SW480 (cell line): ENCODE measurements around the gene MOCS3.

Source experiments
- DNase-seq: peaks from one replicate; pipeline ENCODE4 v3.0.0-alpha.2; 2016; ENCODE audit warnings: low spot score

Gene MOCS3, protein sequence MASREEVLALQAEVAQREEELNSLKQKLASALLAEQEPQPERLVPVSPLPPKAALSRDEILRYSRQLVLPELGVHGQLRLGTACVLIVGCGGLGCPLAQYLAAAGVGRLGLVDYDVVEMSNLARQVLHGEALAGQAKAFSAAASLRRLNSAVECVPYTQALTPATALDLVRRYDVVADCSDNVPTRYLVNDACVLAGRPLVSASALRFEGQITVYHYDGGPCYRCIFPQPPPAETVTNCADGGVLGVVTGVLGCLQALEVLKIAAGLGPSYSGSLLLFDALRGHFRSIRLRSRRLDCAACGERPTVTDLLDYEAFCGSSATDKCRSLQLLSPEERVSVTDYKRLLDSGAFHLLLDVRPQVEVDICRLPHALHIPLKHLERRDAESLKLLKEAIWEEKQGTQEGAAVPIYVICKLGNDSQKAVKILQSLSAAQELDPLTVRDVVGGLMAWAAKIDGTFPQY

DNA sequence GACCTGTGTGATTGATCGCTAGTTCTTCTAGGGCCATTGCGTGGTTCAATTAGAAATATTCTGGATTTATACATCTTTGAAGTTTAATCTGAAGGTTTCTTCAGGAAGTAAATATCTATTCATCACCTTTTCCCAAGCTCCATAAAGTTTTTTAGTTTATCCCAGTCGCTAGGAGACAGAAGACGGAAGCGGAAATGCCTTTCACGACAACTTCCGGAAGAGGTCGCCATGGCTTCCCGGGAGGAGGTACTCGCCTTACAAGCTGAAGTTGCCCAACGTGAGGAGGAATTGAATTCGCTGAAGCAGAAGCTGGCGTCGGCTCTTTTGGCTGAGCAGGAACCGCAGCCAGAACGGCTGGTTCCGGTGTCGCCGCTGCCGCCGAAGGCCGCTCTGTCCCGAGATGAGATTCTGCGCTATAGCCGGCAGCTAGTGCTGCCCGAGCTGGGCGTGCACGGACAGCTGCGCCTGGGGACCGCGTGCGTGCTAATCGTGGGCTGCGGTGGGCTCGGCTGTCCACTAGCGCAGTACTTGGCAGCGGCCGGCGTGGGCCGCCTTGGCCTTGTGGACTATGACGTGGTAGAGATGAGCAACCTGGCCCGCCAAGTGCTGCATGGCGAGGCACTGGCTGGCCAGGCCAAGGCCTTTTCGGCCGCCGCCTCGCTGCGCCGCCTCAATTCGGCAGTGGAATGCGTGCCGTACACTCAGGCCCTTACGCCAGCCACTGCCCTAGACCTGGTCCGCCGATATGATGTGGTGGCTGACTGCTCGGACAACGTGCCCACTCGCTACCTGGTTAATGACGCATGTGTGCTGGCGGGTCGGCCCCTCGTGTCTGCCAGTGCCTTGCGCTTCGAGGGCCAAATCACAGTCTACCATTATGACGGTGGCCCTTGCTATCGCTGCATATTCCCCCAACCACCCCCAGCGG, at the start of gene MOCS3:
TSS of gene MOCS3 (plus strand) at position 204 of the 928 bp plus-strand sequence. CDS start at position 229, 25 bp downstream.
- DNase-seq: peak; percentile 97

DNA sequence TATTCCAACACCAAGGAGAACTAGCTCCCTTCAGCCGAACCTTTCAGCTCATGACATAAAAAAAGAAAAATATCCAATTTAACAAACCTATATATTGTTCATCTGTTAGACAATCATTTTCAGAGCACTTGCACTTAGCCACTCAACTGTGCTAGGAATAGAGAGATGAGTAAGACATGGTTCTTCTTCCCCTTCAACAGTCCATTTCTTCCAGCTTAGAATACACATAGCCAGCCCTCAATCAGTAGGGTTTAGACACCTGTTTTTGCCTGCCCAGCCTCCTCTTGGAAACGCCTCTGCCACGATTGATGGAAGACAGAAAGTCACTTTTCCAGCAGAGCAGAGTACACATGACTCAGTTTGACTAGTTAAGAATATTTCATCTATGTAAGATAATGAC, 49.2 kb upstream of the MOCS3 start:
- no peak for DNase-seq

DNA sequence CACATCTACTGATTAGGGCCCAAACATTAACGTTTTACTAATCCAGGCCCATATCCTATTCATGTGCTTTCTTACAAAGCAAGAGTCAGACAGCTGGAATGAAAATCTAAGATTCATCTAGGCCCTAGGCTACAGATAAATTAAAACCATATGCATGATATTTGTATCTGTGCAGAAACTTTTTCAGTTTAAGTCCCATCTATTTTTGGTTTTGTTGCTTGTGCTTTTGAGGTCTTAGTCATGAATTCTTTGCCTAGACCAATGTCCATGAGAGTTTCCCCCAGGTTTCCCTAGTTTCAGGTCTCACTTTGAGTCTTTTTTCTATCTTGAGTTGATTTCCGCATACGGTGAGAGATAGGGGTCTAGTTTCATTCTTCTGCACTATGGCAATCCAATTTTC, 47.6 kb upstream of the MOCS3 start:
- no peak for DNase-seq

DNA sequence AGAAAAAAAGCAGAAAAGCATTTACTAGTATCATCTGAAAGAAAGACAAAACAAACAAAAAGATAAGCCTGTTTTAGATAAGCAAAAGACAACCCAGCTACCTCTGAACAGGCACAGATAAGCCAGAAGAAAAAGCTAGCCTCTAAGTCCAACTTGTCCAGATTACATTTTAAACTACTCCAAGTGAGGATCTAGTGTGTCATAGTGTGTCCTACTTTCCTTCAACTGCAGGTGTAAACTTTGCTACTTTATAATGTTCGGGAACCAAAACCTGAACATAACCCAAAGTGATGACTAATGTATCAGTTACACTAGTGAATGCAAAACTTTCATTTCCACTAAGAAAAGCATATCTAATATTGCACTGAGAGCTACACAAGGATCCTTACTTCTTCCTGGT, 46.9 kb upstream of the MOCS3 start:
- no peak for DNase-seq

DNA sequence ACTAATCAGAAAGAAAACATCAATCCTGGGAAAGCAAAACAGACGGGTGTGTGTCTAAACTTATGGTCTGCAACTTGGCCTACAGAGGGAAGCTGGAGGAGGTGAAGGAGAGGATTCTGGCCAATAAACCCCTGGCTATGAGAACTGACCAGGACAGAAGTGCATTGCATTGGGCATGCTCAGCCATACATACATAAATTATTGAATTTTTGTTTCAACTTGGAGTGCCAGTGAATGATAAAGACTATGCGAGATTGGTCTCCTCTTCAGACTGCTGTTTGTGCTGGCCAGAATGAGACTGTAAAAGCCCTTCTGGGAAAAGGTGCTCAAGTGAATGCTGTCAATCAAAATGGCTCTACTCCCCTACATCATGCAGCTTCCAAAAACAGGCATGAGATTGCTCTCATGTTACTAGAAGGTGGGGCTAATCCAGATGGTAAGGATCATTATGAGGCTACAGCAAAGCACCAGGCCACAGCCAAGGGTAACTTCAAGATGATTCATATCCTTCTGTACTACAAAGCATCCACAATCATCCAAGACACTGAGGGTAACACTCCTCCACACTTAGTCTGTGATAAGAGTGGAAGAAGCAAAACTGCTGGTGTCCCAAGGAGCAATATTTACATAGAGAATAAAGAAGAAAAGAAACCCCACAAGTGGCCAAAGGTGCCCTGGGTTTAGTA, 44.8 kb upstream of the MOCS3 start:
- DNase-seq: peak; percentile 28

DNA sequence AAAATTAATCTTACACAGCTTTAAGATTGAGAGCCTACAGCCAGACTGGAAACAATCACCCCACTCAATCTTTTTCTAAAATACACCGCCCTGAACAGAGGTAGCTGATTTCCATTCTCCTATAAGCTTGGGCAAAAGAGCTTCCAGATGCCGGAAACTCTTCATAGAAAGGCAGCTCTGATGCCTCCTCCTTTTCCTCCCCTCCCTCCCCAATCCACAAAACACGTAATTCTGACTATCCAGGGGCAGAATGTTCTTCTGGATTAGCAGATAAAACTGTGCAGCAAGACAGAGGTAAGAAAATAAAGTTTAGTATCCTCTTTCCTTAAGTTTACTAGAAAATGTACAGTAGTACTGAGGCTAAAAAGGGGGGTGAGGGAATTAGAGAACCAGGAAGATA, 43.2 kb upstream of the MOCS3 start:
- no peak for DNase-seq

DNA sequence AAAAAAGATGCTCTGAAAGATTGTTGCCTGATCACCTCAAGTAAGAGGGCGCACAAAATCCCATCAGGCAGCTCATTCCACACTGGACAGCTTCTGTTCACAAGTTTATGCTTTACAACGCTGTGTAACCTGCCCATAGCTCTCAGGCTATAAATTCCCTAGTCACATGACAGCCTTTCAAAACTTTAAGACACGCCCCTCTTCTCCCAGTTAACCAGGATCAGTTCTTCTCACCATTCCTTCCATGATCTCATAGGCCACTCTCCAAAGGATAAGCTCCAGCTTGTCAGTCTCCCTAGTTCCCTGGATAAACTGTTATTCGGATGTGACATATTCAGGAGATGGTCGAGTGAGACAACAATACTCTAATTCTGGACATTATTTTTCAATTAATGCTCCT, 42.4 kb upstream of the MOCS3 start:
- peak; percentile 55 for DNase-seq

DNA sequence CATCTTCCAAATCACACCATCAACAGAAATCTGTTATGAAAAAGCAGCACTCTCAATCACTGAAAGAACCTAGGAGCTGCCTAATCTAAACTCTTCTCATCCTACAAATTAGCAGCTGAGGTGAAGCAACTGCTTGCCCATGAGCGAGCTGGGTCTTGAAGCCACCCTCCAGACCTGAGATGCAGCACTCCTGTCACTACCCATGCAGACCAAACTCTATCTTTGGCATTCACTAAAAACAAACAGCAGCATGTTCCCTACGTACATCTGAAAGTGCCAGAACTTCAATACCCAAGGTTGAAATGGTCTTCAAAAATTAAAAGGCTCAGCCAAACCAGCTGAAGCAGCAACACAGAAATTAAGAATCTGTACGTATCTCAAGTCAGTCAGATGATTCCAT, 41.7 kb upstream of the MOCS3 start:
- DNase-seq: no peak

DNA sequence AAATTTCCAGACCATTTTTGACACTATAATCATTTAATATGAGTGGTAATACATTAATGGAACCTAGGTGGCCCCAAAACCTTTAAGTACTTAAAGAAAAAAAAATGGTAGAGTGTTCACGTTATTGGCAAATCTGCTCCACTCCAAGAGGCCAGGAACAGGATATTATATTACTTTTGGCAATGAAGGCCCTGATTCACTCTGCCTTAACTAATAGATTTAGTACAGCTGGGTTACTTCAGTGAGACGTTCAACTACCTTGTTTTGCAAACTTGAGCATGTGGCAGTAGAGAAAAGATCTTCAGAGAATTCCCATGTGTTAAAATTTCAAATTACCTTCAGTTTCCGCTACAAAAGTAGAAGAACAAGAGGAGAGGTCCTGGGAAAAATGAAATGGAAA, 40.2 kb upstream of the MOCS3 start:
- DNase-seq: no peak

DNA sequence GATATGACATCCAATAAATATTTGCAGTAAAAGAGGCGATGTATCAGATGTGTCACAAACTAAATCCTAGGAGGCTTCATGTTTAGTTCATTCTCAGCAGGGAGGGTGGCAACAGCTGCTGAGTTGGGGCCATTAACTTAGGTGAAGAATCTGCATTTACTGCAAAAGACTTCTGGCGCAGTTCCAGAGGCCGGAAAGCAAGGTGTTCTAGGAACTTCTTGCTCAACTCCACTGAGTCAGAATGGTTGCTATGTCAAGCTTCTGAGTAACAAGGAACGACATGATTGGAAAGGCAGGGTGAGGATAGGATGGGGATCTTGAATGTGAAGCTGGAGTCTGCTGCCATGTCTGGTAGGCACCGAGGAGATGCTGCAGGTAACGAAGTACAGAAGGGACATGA, 39.1 kb upstream of the MOCS3 start:
- DNase-seq: no peak

DNA sequence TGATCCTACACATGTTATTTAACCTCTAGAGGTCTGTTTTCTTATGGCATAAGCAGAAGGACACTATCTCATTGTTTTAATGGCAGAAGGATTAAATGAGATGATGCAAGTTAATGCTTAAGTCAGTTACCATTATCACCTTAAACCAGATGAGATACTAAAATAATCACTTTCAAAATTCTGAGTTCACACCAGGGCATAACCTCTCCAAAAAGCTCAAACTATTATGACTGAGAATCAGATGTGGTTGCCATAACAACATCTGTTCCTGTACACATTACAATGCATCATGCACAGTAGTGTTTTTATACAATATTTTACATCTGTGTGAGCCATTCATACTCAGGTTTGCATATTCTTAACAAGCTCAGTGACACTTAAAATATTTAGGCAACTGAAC, 37.6 kb upstream of the MOCS3 start:
- no peak for DNase-seq

DNA sequence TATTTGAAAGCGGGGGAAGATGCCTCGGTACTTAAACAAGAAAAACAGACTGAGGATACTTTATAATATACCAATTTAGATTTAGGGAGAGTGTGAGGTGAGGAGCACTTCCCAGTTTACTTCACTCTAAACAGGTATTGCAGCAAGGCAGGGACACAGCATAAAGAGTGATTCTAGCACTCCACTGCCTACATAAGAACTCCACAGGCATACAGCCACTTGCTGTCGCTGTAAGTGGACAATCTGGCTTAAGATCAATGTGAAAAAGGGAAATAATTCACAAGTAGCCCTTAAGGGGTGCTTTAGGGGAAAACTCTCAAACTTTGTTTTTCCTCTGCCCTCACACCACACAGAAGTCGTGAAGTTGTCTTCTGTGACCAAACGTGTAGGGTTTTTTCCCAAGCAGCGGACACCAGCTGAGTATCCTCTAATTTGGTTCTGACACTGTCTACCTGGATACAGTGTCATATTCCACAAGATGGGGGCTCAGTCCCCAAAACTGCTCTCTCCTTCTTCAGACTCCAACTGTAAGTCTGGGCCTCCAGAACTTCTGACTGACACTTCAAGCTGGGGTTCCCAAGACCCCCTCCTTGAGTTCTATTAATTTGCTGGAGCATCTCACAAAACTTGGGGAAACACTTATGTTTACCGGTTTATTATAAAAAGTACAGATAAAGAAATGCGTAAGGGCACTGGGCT, 36.7 kb upstream of the MOCS3 start:
- DNase-seq: no peak

DNA sequence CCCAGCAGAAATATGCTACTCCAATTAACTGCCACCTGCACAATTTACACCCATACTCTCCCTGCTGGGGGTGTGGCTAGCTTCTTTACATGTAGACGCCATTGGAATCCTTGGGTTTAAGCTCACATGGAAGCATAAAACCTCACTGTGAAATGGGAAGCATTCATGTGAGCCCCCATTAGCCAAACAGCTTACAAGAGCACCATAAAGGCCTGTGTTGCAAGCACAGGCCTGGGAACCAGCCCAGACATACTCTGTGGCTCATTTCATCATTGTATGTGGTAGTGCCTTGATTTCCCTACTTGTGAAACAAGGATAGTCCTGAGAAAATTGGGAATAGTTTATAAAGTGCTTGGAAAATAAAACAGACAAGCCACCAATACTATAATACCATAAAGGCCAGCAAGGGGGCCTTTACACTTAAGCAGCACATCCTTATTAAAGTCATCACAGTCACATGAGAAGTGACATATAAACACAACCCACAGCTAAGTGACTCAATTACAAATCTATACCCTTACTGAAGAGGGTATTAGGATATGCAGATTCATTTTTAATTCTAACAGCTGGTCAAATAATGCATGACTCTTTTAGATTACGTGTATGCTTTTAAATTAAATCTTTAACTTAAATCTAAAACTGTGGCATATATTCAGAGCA, 34.2 kb upstream of the MOCS3 start:
- DNase-seq: no peak

DNA sequence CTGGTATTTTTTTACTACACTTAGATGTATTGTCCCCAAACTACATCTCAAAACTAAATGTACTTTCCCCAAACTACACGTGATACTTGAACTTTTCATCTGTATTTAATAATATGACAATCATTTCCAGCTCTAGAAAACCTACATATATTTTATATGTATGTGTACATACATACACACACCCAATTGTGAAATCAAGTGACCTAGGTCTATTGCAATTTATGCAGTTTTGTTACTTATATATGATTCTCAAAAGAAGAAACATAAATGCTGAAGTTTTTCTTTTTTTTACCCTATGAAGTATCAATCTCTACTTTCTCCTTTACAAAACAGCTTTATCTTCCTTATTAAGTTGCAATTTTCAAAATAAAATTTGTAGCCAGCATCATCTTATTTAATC, 32.1 kb upstream of the MOCS3 start:
- DNase-seq: no peak

DNA sequence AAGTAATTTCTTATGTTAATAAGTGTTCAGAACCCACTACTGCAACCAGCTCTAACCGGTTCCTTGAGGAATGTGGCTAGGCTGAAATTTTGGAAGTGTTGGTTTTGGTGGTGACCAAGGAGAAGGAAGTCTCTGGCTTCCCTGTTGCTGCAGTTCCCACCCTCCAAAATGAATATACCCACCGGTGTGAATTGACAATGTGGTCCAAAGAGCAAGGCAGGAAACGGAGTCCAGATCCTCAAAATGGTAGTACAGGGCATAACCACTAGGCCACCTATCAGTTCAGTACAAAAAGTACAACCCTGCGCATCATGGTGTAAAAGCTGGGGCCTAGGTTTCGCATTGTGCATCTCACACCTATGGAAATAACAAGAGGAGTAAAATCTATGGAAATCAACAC, 30.1 kb upstream of the MOCS3 start:
- no peak for DNase-seq

DNA sequence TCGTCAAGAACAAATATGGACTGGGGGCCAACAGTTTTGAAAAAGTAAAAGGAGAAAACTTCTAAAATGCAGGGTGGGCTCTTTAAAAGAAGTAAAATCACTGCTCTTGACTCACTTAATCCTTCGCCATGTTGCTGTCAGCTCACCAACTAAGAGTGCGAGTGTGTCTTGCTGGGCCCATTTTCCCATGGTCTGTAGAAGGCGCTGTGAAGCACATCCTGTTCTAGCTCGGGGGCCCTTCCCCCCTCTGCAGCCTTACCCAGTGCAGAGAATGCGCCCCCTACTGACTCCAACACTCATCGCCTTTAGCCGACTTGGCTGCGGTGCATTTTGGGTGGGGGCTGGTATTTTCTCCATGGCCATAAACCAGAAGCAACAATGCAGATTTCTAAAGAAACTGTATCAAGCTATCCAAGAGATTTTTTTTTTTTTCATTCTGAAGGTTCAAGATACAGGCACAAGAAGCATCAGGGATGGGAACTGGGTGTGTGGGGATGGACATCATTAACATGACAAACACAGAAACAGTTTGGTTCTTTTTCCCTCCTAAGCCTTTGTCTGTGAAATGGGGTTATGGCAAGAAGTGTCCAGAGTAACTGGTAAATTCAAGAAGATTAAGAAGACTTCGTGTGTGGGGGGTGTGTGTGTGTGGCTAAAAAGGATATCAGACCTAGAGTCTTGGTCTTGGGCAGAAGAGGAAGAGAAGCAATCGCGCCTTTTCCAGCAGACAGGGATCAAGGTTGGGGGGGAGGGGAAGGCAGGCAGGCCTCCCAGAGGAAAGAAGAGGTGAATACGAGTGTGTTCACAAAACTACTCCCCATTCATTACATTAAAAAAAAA, 29.1 kb upstream of the MOCS3 start:
- peak; percentile 98 for DNase-seq

DNA sequence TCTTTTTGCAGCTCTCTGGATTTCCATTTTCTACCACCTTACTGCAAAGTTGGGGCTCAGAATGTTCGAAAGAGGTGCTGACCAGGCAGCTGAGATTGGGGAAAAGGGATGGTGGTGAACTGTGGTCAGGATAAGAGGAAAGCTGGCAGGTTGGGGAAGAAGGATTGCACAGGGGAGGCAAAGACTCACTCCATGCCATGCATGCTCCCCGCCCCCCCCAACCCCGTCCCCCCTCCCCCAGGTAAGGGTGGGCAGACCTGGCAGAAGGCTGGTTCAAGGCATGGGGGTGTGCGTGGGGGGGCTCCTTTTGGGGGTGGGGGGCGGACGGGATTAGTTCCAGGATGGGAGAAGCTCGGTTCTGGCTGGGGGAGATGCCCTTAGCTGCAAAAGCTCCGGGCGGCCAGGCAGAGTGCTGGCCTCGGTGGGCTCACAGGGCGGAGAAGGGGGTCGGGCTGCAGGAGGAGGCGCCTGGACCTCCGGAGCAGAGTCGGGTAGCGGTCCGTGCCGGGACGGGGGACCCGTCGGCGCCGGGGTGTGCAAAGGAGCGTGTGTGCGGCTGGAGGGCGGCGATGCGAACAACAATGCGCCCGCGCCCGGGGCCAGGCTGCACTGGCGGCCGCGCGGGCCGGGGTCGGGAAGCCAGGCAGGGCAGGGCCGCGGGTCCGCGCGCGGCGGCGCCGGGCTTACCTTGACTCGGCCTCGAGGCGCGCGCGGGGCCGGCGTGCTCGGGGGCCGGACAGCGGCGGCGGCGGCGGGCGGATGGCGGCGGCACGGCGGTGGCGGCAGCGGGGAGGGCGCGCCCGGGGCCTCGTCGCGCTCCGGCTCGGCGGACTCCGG, 28.3 kb upstream of the MOCS3 start:
- DNase-seq: peak; percentile 61

DNA sequence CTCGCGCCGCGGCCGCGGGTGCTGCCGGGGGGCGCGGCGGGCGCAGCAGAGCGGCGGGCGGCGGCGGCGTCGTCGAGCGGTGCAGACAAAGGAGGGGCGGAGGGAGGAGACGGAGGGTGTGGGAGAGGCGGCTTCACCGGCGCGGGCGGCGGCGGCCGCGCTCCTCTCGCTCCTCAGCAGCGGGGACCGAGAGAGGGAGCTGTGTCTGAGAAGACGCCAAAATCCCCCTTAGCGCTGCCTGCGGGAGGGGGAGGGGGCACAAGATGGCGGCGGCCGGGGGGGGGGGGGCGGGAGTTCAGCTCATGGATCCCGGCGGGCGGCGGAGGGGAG, 27.7 kb upstream of the MOCS3 start:
- DNase-seq: no peak

DNA sequence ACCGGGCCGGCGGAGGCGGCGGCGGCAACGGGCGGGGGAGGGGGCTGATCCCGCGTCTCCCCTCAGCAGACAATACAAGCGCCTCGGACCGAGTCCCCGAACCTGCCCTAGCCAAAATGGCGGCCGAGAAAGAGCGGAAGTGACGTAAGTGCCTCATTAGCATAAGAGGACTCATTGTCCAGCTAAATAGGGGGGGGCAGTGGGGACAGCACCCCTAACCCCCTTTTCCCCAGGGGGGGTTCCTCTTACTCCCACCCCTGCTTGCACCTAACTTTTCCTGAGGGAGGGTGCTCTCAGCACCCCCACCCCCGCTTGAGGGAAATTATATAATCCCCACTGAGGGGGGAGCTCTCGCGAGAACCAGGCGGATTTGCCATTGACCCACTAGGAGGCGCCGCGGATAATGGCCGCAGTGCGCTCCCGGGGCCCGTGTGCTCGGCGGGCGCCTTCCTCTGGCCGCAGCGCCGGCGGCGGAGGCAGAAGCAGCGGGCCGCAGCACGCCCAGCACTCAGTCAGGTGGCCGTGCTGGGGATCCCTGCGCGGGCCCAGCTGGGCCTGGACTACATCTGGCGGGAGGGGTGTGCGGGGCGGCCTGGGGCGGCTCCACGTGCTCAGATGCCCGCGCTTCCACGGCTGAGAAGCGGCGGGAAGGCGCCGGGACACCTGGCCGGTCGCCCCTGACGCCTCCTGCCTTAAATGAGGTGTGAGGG, 27.2 kb upstream of the MOCS3 start, which contains the start of gene ADNP:
TSS of gene ADNP (minus strand) at position 132 of the 710 bp plus-strand sequence. CDS start 27,441 bp downstream, outside the sequence.
- DNase-seq: peak; percentile 96
